HepG2 (cell line): Measurements from ENCODE around the gene INSR. TPM values are rescaled to one million over a fixed set of nuclear protein-coding genes. Genes with fewer than 3 reads are reported as not detected.
"Not testable (repeated sequence)": the region's sequence is repeated elsewhere in the genome, so short reads cannot be mapped to it uniquely, and the experiment has no call there.

Experiments
- ATAC-seq: fragments of 200-7000 bp; cut with Tn5 transposase; 3 replicates; pipeline ENCODE4 v1.9.1; 2020; ENCODE audit warnings: mild to moderate bottlenecking, moderate library complexity
- BruUV-seq: library from RNA; stranded (reverse); fragments of 400-500 nt; replicated peaks from 2 replicates; lab custom pipeline; 2021; lab: Mats Ljungman, UMichigan
- CTCF ChIA-PET: fragments of 300-600 bp; formaldehyde crosslinking; extraction: SDS; loops from one replicate; lab custom pipeline; 2021; ENCODE audit warnings: low total read pairs, inconsistent platforms, low intra/inter-chr PET ratio; lab: Yijun Ruan, JAX
- POLR2A ChIA-PET: fragments of 350-600 bp; sonication (Branson Sonifier 250); formaldehyde crosslinking; loops from one replicate; lab custom pipeline; 2020; ENCODE audit warnings: antibody characterized with exemption, inconsistent platforms; lab: Yijun Ruan, JAX
- DNase-seq: peaks from one replicate; pipeline ENCODE4 v3.0.0-alpha.2; 2015; ENCODE audit warnings: low spot score
- FAIRE-seq: peaks from 3 replicates; lab custom pipeline; 2011; peaks lifted over from hg19 to GRCh38; lab: Jason Lieb, UNC
- H2AFZ ChIP-seq: one replicate; pipeline ENCODE4 v1.6.1; 2011; ENCODE audit warnings: low read length, inconsistent platforms
- H3K27ac ChIP-seq: fragments of 300-600 bp; 3 replicates; pipeline ENCODE4 v1.8.0; 2011; ENCODE audit warnings: mixed run types, mild to moderate bottlenecking, mixed read lengths, low read length, inconsistent platforms; ENCODE audit not compliant: insufficient read depth; ENCODE audit errors: extremely low read length
- H3K27me3 ChIP-seq, 2 experiments: fragments of 200-600 bp in 1 of 2; 2 replicates in 1 of 2; 3 replicates in 1 of 2; pipeline versions ENCODE4 v1.6.0 to v1.8.0; 2011; ENCODE audit warnings: low read length in 2 of 2, mild to moderate bottlenecking in 2 of 2, moderate library complexity in 2 of 2, inconsistent platforms in 1 of 2; ENCODE audit not compliant: insufficient read depth in 2 of 2, control insufficient read depth in 1 of 2
- H3K36me3 ChIP-seq, 2 experiments: fragments of 200-600 bp in 1 of 2; replicated peaks in 1 of 2; 2 replicates in 1 of 2; 3 replicates in 1 of 2; pipeline versions ENCODE4 v1.5.1 to v1.8.0; 2011; ENCODE audit warnings: low read length in 2 of 2, inconsistent platforms in 1 of 2; ENCODE audit not compliant: insufficient read depth in 2 of 2, control insufficient read depth in 1 of 2
- H3K4me1 ChIP-seq: 2 replicates; pipeline ENCODE4 v1.5.1; 2012; ENCODE audit warnings: low read length, inconsistent platforms; ENCODE audit not compliant: insufficient read depth
- H3K4me2 ChIP-seq: 2 replicates; pipeline ENCODE4 v1.6.0; 2011; ENCODE audit warnings: low read depth, low read length, inconsistent platforms
- H3K4me3 ChIP-seq, 3 experiments: fragments of 200-600 bp in 1 of 3; sonication (generic), shearing (Covaris generic) in 1 of 3; replicated peaks in 1 of 3; 2 replicates each; pipeline ENCODE4 v1.5.1; 2011 to 2016; ENCODE audit warnings: low read length in 3 of 3, inconsistent platforms in 2 of 3, low read depth in 2 of 3, mild to moderate bottlenecking in 2 of 3, control low read depth in 1 of 3, mixed read lengths in 1 of 3; ENCODE audit not compliant: insufficient read depth in 1 of 3
- H3K79me2 ChIP-seq: one replicate; pipeline ENCODE4 v1.6.1; 2011; ENCODE audit warnings: low read length, inconsistent platforms; ENCODE audit not compliant: insufficient read depth
- H3K9ac ChIP-seq: 2 replicates; pipeline ENCODE4 v1.6.0; 2011; ENCODE audit warnings: mild to moderate bottlenecking, low read depth, low read length, inconsistent platforms; ENCODE audit not compliant: insufficient read depth
- H3K9me3 ChIP-seq: 2 replicates; pipeline ENCODE4 v1.5.1; 2012; ENCODE audit warnings: mild to moderate bottlenecking, low read length
- H4K20me1 ChIP-seq: 2 replicates; pipeline ENCODE4 v1.6.0; 2011; ENCODE audit warnings: inconsistent platforms, mild to moderate bottlenecking, low read length, moderate library complexity; ENCODE audit not compliant: insufficient read depth
- HMG20B ChIP-seq: conservative IDR thresholded peaks from 2 replicates; pipeline ENCODE4 v1.6.1; 2016; ENCODE audit warnings: missing genetic modification reagents, missing compliant biosample characterization
- ISX ChIP-seq: sonication (generic); formaldehyde crosslinking; conservative IDR thresholded peaks from 2 replicates; pipeline ENCODE4 v1.5.0; 2020; ENCODE audit warnings: missing genetic modification reagents
- PAWR ChIP-seq: sonication (generic); formaldehyde crosslinking; IDR thresholded peaks from 2 replicates; pipeline ENCODE4 v1.4.0; 2020; ENCODE audit warnings: missing genetic modification reagents, mild to moderate bottlenecking, borderline replicate concordance
- SMARCC2 ChIP-seq: fragments of 450-650 bp; IDR thresholded peaks from 2 replicates; pipeline ENCODE4 v1.6.1; 2017; ENCODE audit warnings: antibody characterized with exemption, mild to moderate bottlenecking
- SP5 ChIP-seq: IDR thresholded peaks from 2 replicates; pipeline ENCODE4 v1.6.1; 2016; ENCODE audit warnings: low read depth, borderline replicate concordance
- WGBS: methylation state at CpG from one replicate; pipeline ENCODE4 v1.1.6; 2017; ENCODE audit warnings: low lambda C conversion rate; 5-methylcytosine and 5-hydroxymethylcytosine counted together
- in situ Hi-C: cut with HindIII; loops from 2 replicates; pipeline ENCODE4 v1.10.0; 2017; ENCODE audit warnings: low pct_unique_long_range_greater_than_20kb; ENCODE audit not compliant: extremely low pct_ligation_motif_present
- intact Hi-C: fragments of 100-400 bp; cut with micrococcal nuclease; formaldehyde crosslinking; loops from one replicate; pipeline ENCODE4 v1.10.0; 2022; ENCODE audit not compliant: unreplicated experiment
- polyA plus RNA-seq, 8 experiments: library from polyadenylated mRNA; depleted of rRNA in 3 of 8; stranded (reverse) in 7 of 8; unstranded in 1 of 8; fragments of >200 nt; fragmentation: Illumina TruSeq in 4 of 8; extraction: Trizol in 4 of 8; gene quantifications; 2 replicates each; pipeline versions ENCODE4 v1.2.1 to v1.2.3, GENCODE V29; 2011 to 2016; ENCODE audit warnings: low read depth in 4 of 8, missing spikeins in 1 of 8, mixed read lengths in 1 of 8; ENCODE audit not compliant: insufficient read depth in 1 of 8
- total RNA-seq, 5 experiments: library from RNA; depleted of rRNA; stranded (reverse); fragments of >200 nt; fragmentation: Illumina TruSeq; extraction: Trizol; gene quantifications; 2 replicates each; pipeline ENCODE4 v1.2.3, GENCODE V29; 2016; ENCODE audit warnings: low read depth in 1 of 5

Gene INSR
- total and polyA plus RNA-seq, 2 of the 13 experiments (the other 11 are each of a cell fraction or from before 2014, with no cell fraction given): 24.2 to 29.8 TPM

GRCh38 chr19:7311911-7312310, 17.7 kb upstream of the INSR start (continued):
- no peak for TF ChIP-seq PAWR

- in situ Hi-C loops, ATAC-seq, H3K27me3 ChIP-seq, H3K27ac ChIP-seq, H3K4me2 ChIP-seq, H3K9me3 ChIP-seq, POLR2A ChIA-PET, intact Hi-C loops, BruUV-seq, H3K79me2 ChIP-seq, H3K4me3 ChIP-seq, FAIRE-seq, H3K9ac ChIP-seq, H4K20me1 ChIP-seq, H3K36me3 ChIP-seq, CTCF ChIA-PET, H3K4me1 ChIP-seq, DNase-seq, H2AFZ ChIP-seq: not testable (repeated sequence)
- WGBS: 48% methylated on average over 9 of the region's 9 CpGs
Observed at GRCh38 chr19:7308327-7308726, 14.1 kb upstream of the INSR start.

GRCh38 chr19:7307590-7308218, 13.5 kb upstream of the INSR start:
- no peaks in the 10 kb centered on the region for H3K27me3 ChIP-seq
- no peaks in the 10 kb centered on the region for H4K20me1 ChIP-seq
- ATAC-seq: no peak
- DNase-seq: no peak
- FAIRE-seq: no peak
- H3K27ac ChIP-seq: no peak overlapping the region
- no peak overlapping the region for H3K4me2 ChIP-seq
- H3K4me1 ChIP-seq: no peaks in the 10 kb centered on the region
- no peak overlapping the region for H2AFZ ChIP-seq
- POLR2A ChIA-PET: no interaction called here
- no peaks in the 10 kb centered on the region for H3K79me2 ChIP-seq
- CTCF ChIA-PET: no interaction called here
- BruUV-seq: no TSS peak
- in situ Hi-C loops: no loop called here
- TF ChIP-seq ISX (CRISPR knock-in tag) (no peak), SP5 (CRISPR knock-in tag) (no peak), SMARCC2 (no peak), HMG20B (no peak)
- H3K4me3 ChIP-seq: no peak overlapping the region
- intact Hi-C loops: no loop called here
- H3K9me3 ChIP-seq: no peaks in the 10 kb centered on the region
- no peaks in the 10 kb centered on the region for H3K36me3 ChIP-seq
- 57% methylated on average over 7 of the region's 7 CpGs for WGBS
- H3K9ac ChIP-seq: no peak overlapping the region
